Pons (tissue), 1 donor: ENCODE measurements around the gene GGN.
A peak's percentile ranks its signal among the peaks of the same experiment; 100 is the strongest.
"Not testable (repeated sequence)": the region's sequence is repeated elsewhere in the genome, so short reads cannot be mapped to it uniquely, and the experiment has no call there.

Experiments used
- DNase-seq: peaks from one replicate; pipeline ENCODE4 v3.0.0-alpha.2; 2016; ENCODE audit warnings: low spot score

GGN gene

GRCh38 chr19:38386971-38387549 is 774 bp downstream of the GGN start:
- DNase-seq, result no peak

GRCh38 chr19:38386300-38386970 is 1.4 kb downstream of the GGN start:
- no peak for DNase-seq

- DNase-seq, result no peak
Observed at GRCh38 chr19:38385804-38386257, 2.0 kb downstream of the GGN start.

GRCh38 chr19:38385057-38385803 is 2.6 kb downstream of the GGN start:
- DNase-seq, result no peak

GRCh38 chr19:38384209-38385027 is 3.4 kb downstream of the GGN start:
- DNase-seq, result no peak

- no peak for DNase-seq
Observed at GRCh38 chr19:38383743-38384142, 4.1 kb downstream of the GGN start.

GRCh38 chr19:38383184-38383583 is 4.7 kb downstream of the GGN start:
- no peak for DNase-seq

- DNase-seq, result no peak
Observed at GRCh38 chr19:38381138-38381537, 6.7 kb downstream of the GGN start.

- no peak for DNase-seq
Observed at GRCh38 chr19:38378866-38379265, 9.0 kb downstream of the GGN start.

GRCh38 chr19:38377052-38377451 is 10.8 kb downstream of the GGN start:
- DNase-seq, result no peak

GRCh38 chr19:38376576-38376975 is 11.3 kb downstream of the GGN start:
- no peak for DNase-seq

- no peak for DNase-seq
Observed at GRCh38 chr19:38375748-38376147, 12.1 kb downstream of the GGN start.

GRCh38 chr19:38375098-38375493 is 12.7 kb downstream of the GGN start:
- no peak for DNase-seq

- peak; percentile 100 for DNase-seq
Observed at GRCh38 chr19:38374332-38375097, 13.3 kb downstream of the GGN start, which contains the start of gene PSMD8. PSMD8 (plus strand) TSS chr19:38374571; CDS start chr19:38374602, 31 bp downstream.

- no peak for DNase-seq
Observed at GRCh38 chr19:38373907-38374331, 13.9 kb downstream of the GGN start.

- DNase-seq, result no peak
Observed at GRCh38 chr19:38371081-38371480, 16.8 kb downstream of the GGN start.

- no peak for DNase-seq
Observed at GRCh38 chr19:38370299-38370698, 17.5 kb downstream of the GGN start.

- DNase-seq, result no peak
Observed at GRCh38 chr19:38369584-38369983, 18.2 kb downstream of the GGN start.

GRCh38 chr19:38367041-38367440 is 20.8 kb downstream of the GGN start:
- no peak for DNase-seq

GRCh38 chr19:38362946-38363688 is 24.7 kb downstream of the GGN start:
- DNase-seq, result not testable (repeated sequence)
